A549 (cell line): ENCODE measurements around the gene FMO2. TPM values are rescaled to one million over a fixed set of nuclear protein-coding genes. Genes with fewer than 3 reads are reported as not detected.

Experiments
- ATAC-seq, 2 experiments: fragments of 200-7000 bp in 1 of 2; fragments of >200 bp in 1 of 2; cut with Nextera tagmentation in 1 of 2; cut with Tn5 transposase in 1 of 2; 3 replicates each; pipeline versions ENCODE4 v1.8.0 to v1.9.1; 2018 to 2020; ENCODE audit warnings: mild to moderate bottlenecking in 1 of 2, moderate library complexity in 1 of 2
- CTCF ChIA-PET: fragments of 300-600 bp; sonication (Branson Sonifier 250); formaldehyde crosslinking; extraction: SDS; loops from one replicate; lab custom pipeline; 2021; ENCODE audit warnings: antibody characterized with exemption, inconsistent platforms; lab: Yijun Ruan, JAX
- POLR2A ChIA-PET: fragments of 350-600 bp; formaldehyde crosslinking; extraction: SDS; loops from one replicate; lab custom pipeline; 2021; ENCODE audit warnings: antibody characterized with exemption, inconsistent platforms; lab: Yijun Ruan, JAX
- DNase-seq, 2 experiments: peaks; one replicate each; pipeline versions ENCODE4 v3.0.0 to v3.0.0-alpha.2; 2011 to 2016; ENCODE audit warnings: low read depth in 1 of 2, low spot score in 1 of 2
- FAIRE-seq: peaks from 2 replicates; lab custom pipeline; 2011; peaks lifted over from hg19 to GRCh38; lab: Jason Lieb, UNC
- H3K27ac ChIP-seq, 2 experiments: fragments of >200 bp; sonication (Bioruptor Twin); formaldehyde crosslinking; 3 replicates each; pipeline ENCODE4 v1.5.1; 2016 to 2017
- H3K4me1 ChIP-seq: fragments of >200 bp; sonication (Bioruptor Twin); formaldehyde crosslinking; 3 replicates; pipeline ENCODE4 v1.6.1; 2016
- H3K4me2 ChIP-seq: fragments of >200 bp; sonication (Bioruptor Twin); formaldehyde crosslinking; 3 replicates; pipeline ENCODE4 v1.6.1; 2016
- H3K4me3 ChIP-seq: fragments of >200 bp; sonication (Bioruptor Twin); formaldehyde crosslinking; 3 replicates; pipeline ENCODE4 v1.5.1; 2016
- H3K9me3 ChIP-seq: fragments of >200 bp; sonication (Bioruptor Twin); formaldehyde crosslinking; 3 replicates; pipeline ENCODE4 v1.6.1; 2016
- BHLHE40 ChIP-seq: IDR thresholded peaks from 2 replicates; pipeline ENCODE4 v1.6.1; 2012; ENCODE audit warnings: low read depth, low read length, inconsistent platforms
- CBX2 ChIP-seq: fragments of 200-600 bp; sonication (generic); IDR thresholded peaks from 2 replicates; pipeline ENCODE4 v1.6.1; 2016; ENCODE audit warnings: low read depth, mild to moderate bottlenecking, borderline replicate concordance
- CBX8 ChIP-seq: fragments of 200-600 bp; sonication (generic); IDR thresholded peaks from 2 replicates; pipeline ENCODE4 v1.6.1; 2016
- CEBPB ChIP-seq, 2 experiments: fragments of >200 bp in 1 of 2; sonication (Bioruptor Twin) in 1 of 2; formaldehyde crosslinking in 1 of 2; IDR thresholded peaks; 2 replicates each; pipeline ENCODE4 v1.6.1; 2012 to 2016
- EHMT2 ChIP-seq: fragments of 200-600 bp; sonication (generic); IDR thresholded peaks from 2 replicates; pipeline ENCODE4 v1.6.1; 2016; ENCODE audit warnings: antibody characterized with exemption, low read depth, mild to moderate bottlenecking, moderate library complexity
- ESRRA ChIP-seq: fragments of 150-350 bp; IDR thresholded peaks from 2 replicates; pipeline ENCODE4 v1.6.1; 2014; ENCODE audit warnings: mild to moderate bottlenecking, low read length, borderline replicate concordance
- FOSL2 ChIP-seq, 2 experiments: fragments of 450-650 bp in 1 of 2; fragments of >200 bp in 1 of 2; sonication (Bioruptor Twin) in 1 of 2; formaldehyde crosslinking; IDR thresholded peaks; 2 replicates each; pipeline versions ENCODE4 v1.5.0 to v1.6.1; 2016 to 2020; ENCODE audit warnings: mild to moderate bottlenecking in 1 of 2, moderate library complexity in 1 of 2
- JUN ChIP-seq, 2 experiments: fragments of >200 bp; sonication (Bioruptor Twin); formaldehyde crosslinking; IDR thresholded peaks; 2 replicates in 1 of 2; 3 replicates in 1 of 2; pipeline ENCODE4 v1.6.1; 2016 to 2017
- KDM1A ChIP-seq: fragments of 200-600 bp; sonication (generic); IDR thresholded peaks from 2 replicates; pipeline ENCODE4 v1.6.1; 2016; ENCODE audit warnings: low read depth, mild to moderate bottlenecking
- KDM5A ChIP-seq: fragments of 200-600 bp; sonication (generic); IDR thresholded peaks from 2 replicates; pipeline ENCODE4 v1.6.1; 2016; ENCODE audit warnings: antibody characterized with exemption, mild to moderate bottlenecking
- MAFK ChIP-seq: fragments of 450-650 bp; IDR thresholded peaks from 2 replicates; pipeline ENCODE4 v1.6.1; 2014; ENCODE audit not compliant: partially characterized antibody
- MYC ChIP-seq: IDR thresholded peaks from 2 replicates; pipeline ENCODE4 v1.6.1; 2012; ENCODE audit warnings: mild to moderate bottlenecking, inconsistent platforms, low read length, improper control_type of control experiment, borderline replicate concordance
- NR3C1 ChIP-seq: fragments of >200 bp; sonication (Bioruptor Twin); formaldehyde crosslinking; IDR thresholded peaks from 3 replicates; pipeline ENCODE4 v1.6.1; 2017
- POLR2A ChIP-seq: IDR thresholded peaks from 2 replicates; pipeline ENCODE4 v1.6.1; 2012; ENCODE audit warnings: mild to moderate bottlenecking, low read length
- RFX5 ChIP-seq: fragments of 450-650 bp; IDR thresholded peaks from 2 replicates; pipeline ENCODE4 v1.7.1; 2014; ENCODE audit warnings: antibody characterized with exemption, mild to moderate bottlenecking, moderate library complexity
- TP53 ChIP-seq: fragments of 250-450 bp; sonication (Bioruptor Pico); IDR thresholded peaks from 2 replicates; pipeline ENCODE4 v1.5.0; 2021; ENCODE audit warnings: mild to moderate bottlenecking, moderate library complexity
- ZFP36 ChIP-seq: fragments of 450-650 bp; IDR thresholded peaks from 2 replicates; pipeline ENCODE4 v1.6.1; 2014; ENCODE audit warnings: borderline replicate concordance; ENCODE audit not compliant: partially characterized antibody
- WGBS: methylation state at CpG from one replicate; pipeline ENCODE4 v1.1.6; 2017; ENCODE audit errors: missing lambda C conversion rate; 5-methylcytosine and 5-hydroxymethylcytosine counted together
- polyA minus RNA-seq: library from RNA; depleted of rRNA, polyadenylated mRNA; stranded (reverse); fragments of >200 nt; gene quantifications from 2 replicates; pipeline ENCODE4 v1.2.3, GENCODE V29; 2011; rRNA and poly(A)+ RNA removed
- polyA plus RNA-seq, 4 experiments: library from polyadenylated mRNA; depleted of rRNA in 3 of 4; stranded (reverse); fragments of >200 nt; fragmentation: RNase III in 1 of 4; extraction: RNeasy Plus Mini Kit Qiagen cat#74134 plus additional on column Dnase treatment in 1 of 4; gene quantifications; 2 replicates in 3 of 4; 3 replicates in 1 of 4; pipeline ENCODE4 v1.2.3, GENCODE V29; 2011 to 2017
- TF ChIP-seq, protein P1 (sequence below): fragments of 200-600 bp; sonication (generic); IDR thresholded peaks from 2 replicates; pipeline ENCODE4 v1.6.1; 2016; ENCODE audit warnings: antibody characterized with exemption, mild to moderate bottlenecking, moderate library complexity
- TF ChIP-seq, protein P2 (sequence below): IDR thresholded peaks from 2 replicates; pipeline ENCODE4 v1.6.1; 2012

FMO2 gene, protein sequence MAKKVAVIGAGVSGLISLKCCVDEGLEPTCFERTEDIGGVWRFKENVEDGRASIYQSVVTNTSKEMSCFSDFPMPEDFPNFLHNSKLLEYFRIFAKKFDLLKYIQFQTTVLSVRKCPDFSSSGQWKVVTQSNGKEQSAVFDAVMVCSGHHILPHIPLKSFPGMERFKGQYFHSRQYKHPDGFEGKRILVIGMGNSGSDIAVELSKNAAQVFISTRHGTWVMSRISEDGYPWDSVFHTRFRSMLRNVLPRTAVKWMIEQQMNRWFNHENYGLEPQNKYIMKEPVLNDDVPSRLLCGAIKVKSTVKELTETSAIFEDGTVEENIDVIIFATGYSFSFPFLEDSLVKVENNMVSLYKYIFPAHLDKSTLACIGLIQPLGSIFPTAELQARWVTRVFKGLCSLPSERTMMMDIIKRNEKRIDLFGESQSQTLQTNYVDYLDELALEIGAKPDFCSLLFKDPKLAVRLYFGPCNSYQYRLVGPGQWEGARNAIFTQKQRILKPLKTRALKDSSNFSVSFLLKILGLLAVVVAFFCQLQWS
- polyA plus RNA-seq (2011; rRNA removed) (not detected in 2 replicates), polyA plus RNA-seq (2017; fragmentation: RNase III; extraction: RNeasy Plus Mini Kit Qiagen cat#74134 plus additional on column Dnase treatment) (not detected in 3 replicates), polyA minus RNA-seq (not detected in 2 replicates)
- polyA plus RNA-seq (2012; cell fraction: cytosol; rRNA removed), result not detected in 2 replicates
- not detected in 2 replicates for polyA plus RNA-seq (2012; cell fraction: nucleus; rRNA removed)

DNA sequence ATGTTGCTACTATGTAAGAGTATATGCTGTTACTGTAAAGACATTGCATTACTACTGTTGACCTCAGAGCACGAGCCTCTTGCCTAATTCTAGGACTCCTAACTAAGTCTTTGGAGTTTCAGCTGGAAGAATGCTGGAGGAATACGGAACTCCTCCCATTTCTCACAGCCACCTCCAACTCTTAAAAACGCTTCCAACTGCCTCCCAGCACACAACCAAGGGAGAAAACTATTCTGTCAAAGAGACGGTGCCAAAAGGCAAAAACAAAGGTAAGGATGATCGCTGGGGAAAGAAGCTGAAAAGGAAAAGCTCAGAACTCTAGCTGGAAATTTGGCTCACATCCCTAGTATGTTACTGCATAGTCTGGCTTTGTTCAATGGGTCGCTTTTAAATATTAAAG is at the start of gene FMO2:
Gene FMO2, plus strand, starts transcription at position 210 of the 400 bp plus-strand sequence. CDS start 414 bp downstream, outside the sequence.
- TF ChIP-seq TP53 (no peak), NR3C1 (no peak), KDM1A (no peak), BHLHE40 (no peak), FOSL2 (IDR thresholded peaks at IDR 0.05) (no peak), FOSL2 (CRISPR knock-in tag; IDR thresholded peaks at IDR 0.05) (no peak), JUN (IDR thresholded peaks at IDR 0.05) (no peak), MAFK (no peak), CBX8 (no peak), EHMT2 (no peak), CBX2 (no peak), KDM5A (no peak)
- TF ChIP-seq, protein P1, sequence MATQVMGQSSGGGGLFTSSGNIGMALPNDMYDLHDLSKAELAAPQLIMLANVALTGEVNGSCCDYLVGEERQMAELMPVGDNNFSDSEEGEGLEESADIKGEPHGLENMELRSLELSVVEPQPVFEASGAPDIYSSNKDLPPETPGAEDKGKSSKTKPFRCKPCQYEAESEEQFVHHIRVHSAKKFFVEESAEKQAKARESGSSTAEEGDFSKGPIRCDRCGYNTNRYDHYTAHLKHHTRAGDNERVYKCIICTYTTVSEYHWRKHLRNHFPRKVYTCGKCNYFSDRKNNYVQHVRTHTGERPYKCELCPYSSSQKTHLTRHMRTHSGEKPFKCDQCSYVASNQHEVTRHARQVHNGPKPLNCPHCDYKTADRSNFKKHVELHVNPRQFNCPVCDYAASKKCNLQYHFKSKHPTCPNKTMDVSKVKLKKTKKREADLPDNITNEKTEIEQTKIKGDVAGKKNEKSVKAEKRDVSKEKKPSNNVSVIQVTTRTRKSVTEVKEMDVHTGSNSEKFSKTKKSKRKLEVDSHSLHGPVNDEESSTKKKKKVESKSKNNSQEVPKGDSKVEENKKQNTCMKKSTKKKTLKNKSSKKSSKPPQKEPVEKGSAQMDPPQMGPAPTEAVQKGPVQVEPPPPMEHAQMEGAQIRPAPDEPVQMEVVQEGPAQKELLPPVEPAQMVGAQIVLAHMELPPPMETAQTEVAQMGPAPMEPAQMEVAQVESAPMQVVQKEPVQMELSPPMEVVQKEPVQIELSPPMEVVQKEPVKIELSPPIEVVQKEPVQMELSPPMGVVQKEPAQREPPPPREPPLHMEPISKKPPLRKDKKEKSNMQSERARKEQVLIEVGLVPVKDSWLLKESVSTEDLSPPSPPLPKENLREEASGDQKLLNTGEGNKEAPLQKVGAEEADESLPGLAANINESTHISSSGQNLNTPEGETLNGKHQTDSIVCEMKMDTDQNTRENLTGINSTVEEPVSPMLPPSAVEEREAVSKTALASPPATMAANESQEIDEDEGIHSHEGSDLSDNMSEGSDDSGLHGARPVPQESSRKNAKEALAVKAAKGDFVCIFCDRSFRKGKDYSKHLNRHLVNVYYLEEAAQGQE, result no peak
- TF ChIP-seq, protein P2, sequence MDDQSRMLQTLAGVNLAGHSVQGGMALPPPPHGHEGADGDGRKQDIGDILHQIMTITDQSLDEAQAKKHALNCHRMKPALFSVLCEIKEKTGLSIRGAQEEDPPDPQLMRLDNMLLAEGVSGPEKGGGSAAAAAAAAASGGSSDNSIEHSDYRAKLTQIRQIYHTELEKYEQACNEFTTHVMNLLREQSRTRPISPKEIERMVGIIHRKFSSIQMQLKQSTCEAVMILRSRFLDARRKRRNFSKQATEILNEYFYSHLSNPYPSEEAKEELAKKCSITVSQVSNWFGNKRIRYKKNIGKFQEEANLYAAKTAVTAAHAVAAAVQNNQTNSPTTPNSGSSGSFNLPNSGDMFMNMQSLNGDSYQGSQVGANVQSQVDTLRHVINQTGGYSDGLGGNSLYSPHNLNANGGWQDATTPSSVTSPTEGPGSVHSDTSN, result no peak
- WGBS, result 13% methylated on average over 6 of the region's 6 CpGs
- no peaks in the 10 kb centered on the region for H3K9me3 ChIP-seq
- no peak within 1 kb of the TSS for H3K4me3 ChIP-seq
- no peak within 1 kb of the TSS for H3K4me2 ChIP-seq
- H3K4me1 ChIP-seq, result no peaks in the 10 kb centered on the region
- no peak for DNase-seq
- ATAC-seq, result no peak
- ChIA-PET POLR2A (no interaction called here), CTCF (interaction anchor here (1.0 kb wide), 1 partner anchor 197 kb away, joined by 3 read pairs; no protein-coding TSS in a partner anchor)
- FAIRE-seq, result no peak
- no peak within 1 kb of the TSS for H3K27ac ChIP-seq

DNA sequence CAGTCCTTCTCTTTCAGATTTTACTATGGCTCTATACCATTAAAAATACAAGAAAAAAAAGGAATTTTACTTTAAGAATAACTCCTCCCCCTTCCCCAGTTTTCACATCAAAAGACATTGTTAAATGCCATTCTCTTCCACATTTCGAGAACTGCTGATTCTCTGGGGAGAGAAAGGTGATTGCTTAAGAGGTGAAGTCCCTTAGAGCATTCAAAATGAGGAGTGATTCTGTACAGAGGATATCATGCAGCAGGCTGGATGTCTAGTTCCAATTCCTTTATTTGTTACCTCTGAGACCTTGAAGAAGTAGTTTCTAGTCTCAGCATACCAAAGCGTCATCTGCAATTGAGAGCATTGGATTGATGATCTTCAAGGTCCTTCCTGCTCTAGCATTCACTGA is 47.5 kb upstream of the FMO2 start:
- POLR2A ChIA-PET, result no interaction called here
- CTCF ChIA-PET, result no interaction called here
- H3K27ac ChIP-seq, result no peak overlapping the region
- no peak overlapping the region for H3K4me3 ChIP-seq
- ATAC-seq (no peak), FAIRE-seq (no peak), DNase-seq (no peak)
- no peaks in the 10 kb centered on the region for H3K4me1 ChIP-seq
- no peaks in the 10 kb centered on the region for H3K9me3 ChIP-seq
- WGBS, result 7% methylated on average over 2 of the region's 2 CpGs
- TF ChIP-seq ZFP36 (no peak), RFX5 (no peak), CEBPB (IDR thresholded peaks at IDR 0.05) (no peak), ESRRA (no peak), MYC (no peak), POLR2A (no peak), BHLHE40 (no peak)
- TF ChIP-seq, all 56 proteins: peak for 0
- H3K4me2 ChIP-seq, result no peak overlapping the region
